AG10803 (cell line): ENCODE results near the gene TACR2.
A peak's percentile ranks its signal among the peaks of the same experiment; 100 is the strongest.

Source experiments
- DNase-seq: peaks from one replicate; pipeline ENCODE4 v3.0.0; 2010; ENCODE audit warnings: low read depth
- H3K4me3 ChIP-seq: 2 replicates; pipeline ENCODE4 v1.5.1; 2011; ENCODE audit warnings: mild to moderate bottlenecking, low read length, control low read depth
- TF ChIP-seq, protein P1 (sequence below): conservative IDR thresholded peaks from 2 replicates; pipeline ENCODE4 v1.5.1; 2011; ENCODE audit warnings: mild to moderate bottlenecking, low read length, control low read depth, inconsistent platforms

The TACR2 gene

DNA sequence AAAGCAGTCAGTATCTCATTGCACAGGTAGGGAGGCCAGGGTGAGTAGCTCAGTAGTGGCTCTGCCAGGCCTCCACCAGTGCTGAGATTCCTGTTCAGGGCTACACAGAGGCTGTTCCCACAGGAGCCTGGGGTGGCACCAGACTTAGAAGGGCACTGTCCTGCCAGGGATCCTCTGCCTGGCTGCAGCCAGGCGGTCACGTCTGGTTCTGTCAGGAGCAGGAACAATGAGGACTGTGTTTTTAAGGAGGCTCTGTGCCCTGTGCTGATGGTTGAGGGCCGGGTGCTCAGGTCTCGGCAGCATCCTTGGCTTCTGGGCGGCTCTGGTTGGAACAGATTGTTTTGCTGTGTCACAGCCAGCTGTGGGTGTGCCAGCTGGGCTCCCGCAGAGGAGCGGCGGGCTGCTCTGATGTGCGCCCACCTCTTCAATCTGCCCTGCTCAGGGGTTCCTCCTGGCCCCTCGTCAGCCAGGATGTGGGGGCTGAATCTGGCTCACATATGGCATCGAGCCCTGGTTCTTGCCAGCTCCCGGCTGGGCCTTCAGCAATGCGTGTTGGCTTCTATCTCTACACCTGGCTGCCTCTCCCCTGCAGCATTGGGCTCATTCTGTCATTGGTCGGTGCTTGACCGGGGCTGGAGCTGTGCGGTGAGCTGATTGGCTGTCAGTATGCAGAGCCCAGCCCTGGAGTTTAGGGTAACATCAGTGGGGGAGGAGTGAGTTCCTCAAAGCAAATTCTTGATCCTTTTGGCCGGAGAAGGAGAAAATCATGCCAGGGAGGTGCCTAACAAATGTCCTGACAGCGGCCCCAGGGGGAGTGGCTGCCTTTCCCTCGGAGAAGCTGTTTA is 41.2 kb downstream of the TACR2 start:
- TF ChIP-seq, protein P1, sequence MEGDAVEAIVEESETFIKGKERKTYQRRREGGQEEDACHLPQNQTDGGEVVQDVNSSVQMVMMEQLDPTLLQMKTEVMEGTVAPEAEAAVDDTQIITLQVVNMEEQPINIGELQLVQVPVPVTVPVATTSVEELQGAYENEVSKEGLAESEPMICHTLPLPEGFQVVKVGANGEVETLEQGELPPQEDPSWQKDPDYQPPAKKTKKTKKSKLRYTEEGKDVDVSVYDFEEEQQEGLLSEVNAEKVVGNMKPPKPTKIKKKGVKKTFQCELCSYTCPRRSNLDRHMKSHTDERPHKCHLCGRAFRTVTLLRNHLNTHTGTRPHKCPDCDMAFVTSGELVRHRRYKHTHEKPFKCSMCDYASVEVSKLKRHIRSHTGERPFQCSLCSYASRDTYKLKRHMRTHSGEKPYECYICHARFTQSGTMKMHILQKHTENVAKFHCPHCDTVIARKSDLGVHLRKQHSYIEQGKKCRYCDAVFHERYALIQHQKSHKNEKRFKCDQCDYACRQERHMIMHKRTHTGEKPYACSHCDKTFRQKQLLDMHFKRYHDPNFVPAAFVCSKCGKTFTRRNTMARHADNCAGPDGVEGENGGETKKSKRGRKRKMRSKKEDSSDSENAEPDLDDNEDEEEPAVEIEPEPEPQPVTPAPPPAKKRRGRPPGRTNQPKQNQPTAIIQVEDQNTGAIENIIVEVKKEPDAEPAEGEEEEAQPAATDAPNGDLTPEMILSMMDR: no peak

GRCh38 chr10:69374931-69375306 is 41.8 kb downstream of the TACR2 start:
- TF ChIP-seq, protein P1: no peak
- no peak overlapping the region for H3K4me3 ChIP-seq

More for the DNA sequence above, 41.2 kb downstream of the TACR2 start:
- H3K4me3 ChIP-seq: no peak overlapping the region
- DNase-seq: no peak

GRCh38 chr10:69374242-69374641 is 42.5 kb downstream of the TACR2 start:
- TF ChIP-seq, protein P1: no peak
- no peak for DNase-seq
- no peak overlapping the region for H3K4me3 ChIP-seq

More at GRCh38 chr10:69374931-69375306, 41.8 kb downstream of the TACR2 start:
- no peak for DNase-seq

GRCh38 chr10:69372126-69372980 is 44.4 kb downstream of the TACR2 start:
- DNase-seq: peak; percentile 68
- H3K4me3 ChIP-seq: no peak overlapping the region
- TF ChIP-seq, protein P1: no peak

GRCh38 chr10:69367469-69367868 is 49.2 kb downstream of the TACR2 start:
- DNase-seq: no peak
- H3K4me3 ChIP-seq: no peak overlapping the region
- TF ChIP-seq, protein P1: no peak

DNA sequence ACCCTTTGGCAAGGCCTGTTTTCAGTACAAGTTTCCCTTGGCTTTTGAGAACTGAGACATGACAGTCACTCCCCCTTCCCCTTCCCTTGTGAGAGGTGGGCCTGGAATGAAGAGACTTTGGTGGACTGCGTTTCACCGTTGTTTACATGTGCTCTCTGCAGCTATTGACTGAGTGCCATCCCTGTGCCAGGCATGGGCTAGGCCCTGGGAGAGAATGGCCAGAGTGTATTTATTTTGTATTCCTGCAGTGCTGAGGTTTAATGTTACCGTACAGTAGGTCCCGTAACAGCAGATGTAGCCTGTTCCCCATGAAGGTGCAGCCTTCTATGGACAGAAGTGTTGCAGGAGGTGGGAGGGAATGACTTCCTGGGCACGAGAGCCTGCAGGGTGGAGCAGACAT is 50.0 kb downstream of the TACR2 start:
- TF ChIP-seq, protein P1: no peak
- DNase-seq: no peak
- no peak overlapping the region for H3K4me3 ChIP-seq
